ENCODE results near the gene PROS1. TPM values are rescaled to one million over a fixed set of nuclear protein-coding genes. Genes with fewer than 3 reads are reported as not detected.
"Not testable (repeated sequence)": the region's sequence is repeated elsewhere in the genome, so short reads cannot be mapped to it uniquely, and the experiment has no call there.

PROS1 gene
- total RNA-seq, 4 donors from 2014 or later = 29.3 to 91.1 (median 42.1) TPM

DNA sequence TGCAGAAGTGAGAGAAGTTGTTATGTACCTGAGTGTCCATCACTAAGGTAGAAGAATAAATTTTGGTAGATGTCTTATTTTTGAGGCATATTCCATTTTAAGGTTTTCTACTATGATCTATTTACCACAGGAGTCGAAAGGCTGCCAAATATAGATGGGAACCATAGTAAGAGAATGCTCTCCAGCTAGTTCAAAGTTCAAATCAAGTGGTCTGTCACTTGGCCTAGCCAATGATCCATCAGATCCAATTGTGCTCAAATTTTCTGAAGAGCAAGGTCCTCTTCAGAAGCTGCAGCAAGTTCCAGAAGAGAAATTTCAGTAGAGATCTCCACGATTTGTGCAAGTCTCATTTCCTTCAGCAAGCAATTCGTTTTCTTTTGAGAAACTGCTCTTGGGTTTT lies 10.9 kb downstream of the PROS1 start:
- Histone ChIP-seq H3K36me3 (peaks cover 0 to 5% of the 10 kb centered on the region in 2 donors), H3K27ac (no peak overlapping the region), H3K27me3 (no peaks in the 10 kb centered on the region), H3K4me1 (no peaks in the 10 kb centered on the region), H3K4me3 (no peak overlapping the region), H3K9me3 (no peaks in the 10 kb centered on the region)
- ATAC-seq = no peak
- TF ChIP-seq POLR2AphosphoS5 (IDR thresholded peaks at IDR 0.05) (no peak), EP300 (IDR thresholded peaks at IDR 0.05) (no peak), POLR2A (IDR thresholded peaks at IDR 0.05) (no peak)
- TF ChIP-seq, protein P1, sequence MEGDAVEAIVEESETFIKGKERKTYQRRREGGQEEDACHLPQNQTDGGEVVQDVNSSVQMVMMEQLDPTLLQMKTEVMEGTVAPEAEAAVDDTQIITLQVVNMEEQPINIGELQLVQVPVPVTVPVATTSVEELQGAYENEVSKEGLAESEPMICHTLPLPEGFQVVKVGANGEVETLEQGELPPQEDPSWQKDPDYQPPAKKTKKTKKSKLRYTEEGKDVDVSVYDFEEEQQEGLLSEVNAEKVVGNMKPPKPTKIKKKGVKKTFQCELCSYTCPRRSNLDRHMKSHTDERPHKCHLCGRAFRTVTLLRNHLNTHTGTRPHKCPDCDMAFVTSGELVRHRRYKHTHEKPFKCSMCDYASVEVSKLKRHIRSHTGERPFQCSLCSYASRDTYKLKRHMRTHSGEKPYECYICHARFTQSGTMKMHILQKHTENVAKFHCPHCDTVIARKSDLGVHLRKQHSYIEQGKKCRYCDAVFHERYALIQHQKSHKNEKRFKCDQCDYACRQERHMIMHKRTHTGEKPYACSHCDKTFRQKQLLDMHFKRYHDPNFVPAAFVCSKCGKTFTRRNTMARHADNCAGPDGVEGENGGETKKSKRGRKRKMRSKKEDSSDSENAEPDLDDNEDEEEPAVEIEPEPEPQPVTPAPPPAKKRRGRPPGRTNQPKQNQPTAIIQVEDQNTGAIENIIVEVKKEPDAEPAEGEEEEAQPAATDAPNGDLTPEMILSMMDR (IDR thresholded peaks at IDR 0.05) = no peak
- WGBS, 2 donors (ENCODE audit: low coverage in 1 of 2) = 91 to 92% methylated on average over 3 of the region's 3 CpGs

GRCh38 chr3:93961489-93961888 lies 12.2 kb downstream of the PROS1 start:
- Histone ChIP-seq H3K9me3 (no peaks in the 10 kb centered on the region), H3K4me1 (no peaks in the 10 kb centered on the region), H3K27me3 (no peaks in the 10 kb centered on the region), H3K36me3 (peaks cover 0 to 5% of the 10 kb centered on the region in 2 donors), H3K27ac (no peak overlapping the region), H3K4me3 (no peak overlapping the region)
- TF ChIP-seq, protein P1 (IDR thresholded peaks at IDR 0.05) = no peak
- TF ChIP-seq POLR2AphosphoS5 (IDR thresholded peaks at IDR 0.05) = no peak
- TF ChIP-seq POLR2A (IDR thresholded peaks at IDR 0.05) = no peak
- TF ChIP-seq EP300 (IDR thresholded peaks at IDR 0.05) = no peak
- ATAC-seq = no peak
- 78 to 79% methylated on average over 1 of the region's 1 CpG for WGBS, 2 donors (ENCODE audit: low coverage in 1 of 2)

GRCh38 chr3:93961026-93961425 lies 12.7 kb downstream of the PROS1 start:
- no peaks in the 10 kb centered on the region for H3K4me1 ChIP-seq
- WGBS, 2 donors (ENCODE audit: low coverage in 1 of 2) = 75 to 91% methylated on average over 1 of the region's 1 CpG
- H3K36me3 ChIP-seq = peaks cover 0 to 5% of the 10 kb centered on the region in 2 donors
- H3K4me3 ChIP-seq = no peak overlapping the region
- H3K9me3 ChIP-seq = no peaks in the 10 kb centered on the region
- TF ChIP-seq, protein P1 (IDR thresholded peaks at IDR 0.05) = no peak
- TF ChIP-seq EP300 (IDR thresholded peaks at IDR 0.05) (no peak), POLR2AphosphoS5 (IDR thresholded peaks at IDR 0.05) (no peak), POLR2A (IDR thresholded peaks at IDR 0.05) (no peak)
- no peaks in the 10 kb centered on the region for H3K27me3 ChIP-seq
- ATAC-seq = no peak
- no peak overlapping the region for H3K27ac ChIP-seq

- not testable (repeated sequence) for H3K27ac ChIP-seq, H3K36me3 ChIP-seq, H3K4me3 ChIP-seq, H3K27me3 ChIP-seq, ATAC-seq, H3K4me1 ChIP-seq
- WGBS, 2 donors (ENCODE audit: low coverage in 1 of 2) = 96 to 100% methylated on average over 2 to 6 of the region's 8 CpGs
- H3K9me3 ChIP-seq = peaks cover 0 to 21% (median 0%) of the 10 kb centered on the region in 3 donors
Observed at GRCh38 chr3:93949958-93950357, 23.7 kb downstream of the PROS1 start.

- not testable (repeated sequence) for H3K27ac ChIP-seq, H3K4me1 ChIP-seq, ATAC-seq, H3K9me3 ChIP-seq, H3K36me3 ChIP-seq, H3K27me3 ChIP-seq, H3K4me3 ChIP-seq
- 92 to 100% methylated on average over 2 to 6 of the region's 6 CpGs for whole genome bisulfite sequencing, 2 donors (ENCODE audit: low coverage in 1 of 2)
Observed at GRCh38 chr3:93937485-93937884, 36.2 kb downstream of the PROS1 start.

DNA sequence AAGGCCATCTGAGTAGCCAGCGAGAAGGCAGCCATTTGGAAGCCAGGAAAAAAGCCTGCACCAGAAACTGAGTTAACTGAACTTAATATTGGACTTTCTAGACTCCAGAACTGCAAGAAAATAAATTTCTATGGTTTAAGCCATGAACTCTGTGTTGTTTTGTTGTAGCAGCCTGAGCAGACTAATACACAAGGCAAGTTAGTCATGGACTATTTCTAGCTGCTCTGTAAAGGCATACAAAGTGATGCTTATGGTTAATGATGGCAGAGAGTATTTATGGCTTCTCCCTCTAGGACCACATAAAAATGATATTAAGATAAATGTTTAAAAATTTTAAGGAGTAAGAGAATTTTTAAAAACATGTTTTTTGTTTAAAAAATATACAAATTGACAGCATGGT lies 37.1 kb downstream of the PROS1 start:
- TF ChIP-seq EP300 (IDR thresholded peaks at IDR 0.05) (no peak), POLR2AphosphoS5 (IDR thresholded peaks at IDR 0.05) (no peak), POLR2A (IDR thresholded peaks at IDR 0.05) (no peak)
- TF ChIP-seq, protein P1 (IDR thresholded peaks at IDR 0.05) = no peak
- no peaks in the 10 kb centered on the region for H3K4me1 ChIP-seq
- no peak overlapping the region for H3K27ac ChIP-seq
- ATAC-seq = no peak
- H3K36me3 ChIP-seq = no peaks in the 10 kb centered on the region
- H3K27me3 ChIP-seq = no peaks in the 10 kb centered on the region
- H3K4me3 ChIP-seq = no peak overlapping the region
- WGBS, 2 donors (ENCODE audit: low coverage in 1 of 2) = 94% methylated on average over 1 of the region's 1 CpG; no CpG with 5 or more reads in 1 of the 2 donors
- H3K9me3 ChIP-seq = no peaks in the 10 kb centered on the region

Measured in gastroesophageal sphincter (tissue), 4 donors.